Nucleus accumbens (tissue), 56 donors: ENCODE data around the gene ATXN2L.

Experiments
- DNase-seq, 56 donors: peaks; one replicate each; lab custom pipeline; 2025; lab: John Stamatoyannopoulos, UW

The ATXN2L gene

GRCh38 chr16:28883221-28883996, 60.6 kb downstream of the ATXN2L start:
- DNase-seq, result no peak

GRCh38 chr16:28884045-28884444, 61.2 kb downstream of the ATXN2L start:
- DNase-seq, result no peak
